DOHH2 (cell line): ENCODE data around the gene FAM53A.

Experiments
- H3F3A ChIP-seq: fragments of 200-600 bp; sonication (generic), shearing (Covaris generic); 2 replicates; pipeline ENCODE4 v1.6.0; 2016; ENCODE audit warnings: antibody characterized with exemption, mild to moderate bottlenecking; ENCODE audit not compliant: control insufficient read depth, insufficient read depth
- H3K27ac ChIP-seq: fragments of 200-600 bp; sonication (generic); 2 replicates; pipeline ENCODE4 v1.5.1; 2014; ENCODE audit warnings: low read depth, mild to moderate bottlenecking, low read length, moderate library complexity
- H3K27me3 ChIP-seq: fragments of 200-600 bp; sonication (generic); 2 replicates; pipeline ENCODE4 v1.6.1; 2014; ENCODE audit warnings: mild to moderate bottlenecking, low read length, mixed read lengths; ENCODE audit not compliant: control insufficient read depth
- H3K36me3 ChIP-seq: fragments of 200-600 bp; sonication (generic); 2 replicates; pipeline ENCODE4 v1.6.1; 2014; ENCODE audit warnings: mild to moderate bottlenecking, low read length, moderate library complexity, mixed read lengths; ENCODE audit not compliant: control insufficient read depth
- H3K4me1 ChIP-seq: fragments of 200-600 bp; sonication (generic); 2 replicates; pipeline ENCODE4 v1.6.1; 2014; ENCODE audit warnings: mild to moderate bottlenecking, low read length, mixed read lengths; ENCODE audit not compliant: control insufficient read depth
- H3K4me2 ChIP-seq: fragments of 200-600 bp; sonication (generic); 2 replicates; pipeline ENCODE4 v1.6.0; 2014; ENCODE audit warnings: mild to moderate bottlenecking, low read length, moderate library complexity
- H3K4me3 ChIP-seq: fragments of 200-600 bp; sonication (generic); 2 replicates; pipeline ENCODE4 v1.5.1; 2014; ENCODE audit warnings: mild to moderate bottlenecking, low read length, mixed read lengths
- H3K79me2 ChIP-seq: fragments of 200-600 bp; sonication (generic); 2 replicates; pipeline ENCODE4 v1.6.1; 2014; ENCODE audit warnings: mild to moderate bottlenecking, low read length, mixed read lengths; ENCODE audit not compliant: control insufficient read depth
- H3K9me2 ChIP-seq: fragments of 200-600 bp; sonication (generic); replicated peaks from 2 replicates; pipeline ENCODE4 v1.6.1; 2014; ENCODE audit warnings: mild to moderate bottlenecking, low read length, mixed read lengths; ENCODE audit not compliant: control insufficient read depth
- H3K9me3 ChIP-seq: fragments of 200-600 bp; sonication (generic); 2 replicates; pipeline ENCODE4 v1.6.1; 2014; ENCODE audit warnings: antibody characterized with exemption, low read length, mixed read lengths; ENCODE audit not compliant: control insufficient read depth, insufficient read depth
- H4K20me1 ChIP-seq: fragments of 200-600 bp; sonication (generic); 2 replicates; pipeline ENCODE4 v1.6.0; 2014; ENCODE audit warnings: low read depth, mild to moderate bottlenecking, antibody characterized with exemption, low read length, moderate library complexity; ENCODE audit not compliant: control insufficient read depth, insufficient read depth
- EZH2phosphoT487 ChIP-seq: fragments of 200-600 bp; sonication (generic); IDR thresholded peaks from 2 replicates; pipeline ENCODE4 v1.6.1; 2017; ENCODE audit warnings: borderline replicate concordance, mild to moderate bottlenecking, antibody characterized with exemption, low read length, moderate library complexity, mixed read lengths
- TF ChIP-seq, protein P1 (sequence below): fragments of 200-600 bp; sonication (generic); IDR thresholded peaks from one replicate; pipeline ENCODE4 v1.5.1; 2014; ENCODE audit warnings: antibody characterized with exemption, mild to moderate bottlenecking, low read depth, low read length; ENCODE audit not compliant: poor library complexity, severe bottlenecking

The FAM53A gene

DNA sequence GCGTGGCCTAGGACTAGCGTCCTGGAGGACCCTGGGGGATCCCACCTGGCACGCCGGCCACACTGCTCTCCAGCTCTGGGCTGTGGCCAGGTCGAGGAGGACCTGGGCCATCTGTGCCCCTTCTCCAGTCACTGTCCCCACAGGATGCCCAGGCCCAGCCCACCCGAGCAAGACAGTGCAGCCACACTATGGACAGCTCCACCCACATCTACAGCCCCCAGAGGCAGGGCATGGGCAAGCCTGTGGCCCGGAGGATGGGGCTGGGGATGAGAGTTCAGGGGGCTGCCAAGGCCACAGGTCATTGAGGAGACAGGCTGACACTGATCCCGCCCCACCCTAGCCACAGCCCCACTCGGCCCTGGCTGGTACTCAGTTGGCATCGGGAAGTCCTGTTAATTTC lies 30.3 kb downstream of the FAM53A start:
- Histone ChIP-seq H3K36me3 (no peaks in the 10 kb centered on the region), H3K4me1 (no peaks in the 10 kb centered on the region), H3K4me3 (no peak overlapping the region), H4K20me1 (no peaks in the 10 kb centered on the region), H3K9me3 (peaks cover 11% of the 10 kb centered on the region; the same call in 1 of the 2 replicates), H3K27me3 (no peaks in the 10 kb centered on the region), H3K79me2 (no peaks in the 10 kb centered on the region), H3K9me2 (no peaks in the 10 kb centered on the region), H3K27ac (no peak overlapping the region), H3K4me2 (no peak overlapping the region), H3F3A (no peaks in the 10 kb centered on the region)
- no peak for TF ChIP-seq EZH2phosphoT487
- TF ChIP-seq, protein P1, sequence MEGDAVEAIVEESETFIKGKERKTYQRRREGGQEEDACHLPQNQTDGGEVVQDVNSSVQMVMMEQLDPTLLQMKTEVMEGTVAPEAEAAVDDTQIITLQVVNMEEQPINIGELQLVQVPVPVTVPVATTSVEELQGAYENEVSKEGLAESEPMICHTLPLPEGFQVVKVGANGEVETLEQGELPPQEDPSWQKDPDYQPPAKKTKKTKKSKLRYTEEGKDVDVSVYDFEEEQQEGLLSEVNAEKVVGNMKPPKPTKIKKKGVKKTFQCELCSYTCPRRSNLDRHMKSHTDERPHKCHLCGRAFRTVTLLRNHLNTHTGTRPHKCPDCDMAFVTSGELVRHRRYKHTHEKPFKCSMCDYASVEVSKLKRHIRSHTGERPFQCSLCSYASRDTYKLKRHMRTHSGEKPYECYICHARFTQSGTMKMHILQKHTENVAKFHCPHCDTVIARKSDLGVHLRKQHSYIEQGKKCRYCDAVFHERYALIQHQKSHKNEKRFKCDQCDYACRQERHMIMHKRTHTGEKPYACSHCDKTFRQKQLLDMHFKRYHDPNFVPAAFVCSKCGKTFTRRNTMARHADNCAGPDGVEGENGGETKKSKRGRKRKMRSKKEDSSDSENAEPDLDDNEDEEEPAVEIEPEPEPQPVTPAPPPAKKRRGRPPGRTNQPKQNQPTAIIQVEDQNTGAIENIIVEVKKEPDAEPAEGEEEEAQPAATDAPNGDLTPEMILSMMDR = no peak

GRCh38 chr4:1652088-1652487 lies 32.0 kb downstream of the FAM53A start:
- H3K36me3 ChIP-seq = no peaks in the 10 kb centered on the region
- no peak overlapping the region for H3K4me3 ChIP-seq
- peaks cover 11% of the 10 kb centered on the region; the same call in 1 of the 2 replicates for H3K9me3 ChIP-seq
- no peaks in the 10 kb centered on the region for H3F3A ChIP-seq
- TF ChIP-seq, protein P1 = no peak
- H3K4me2 ChIP-seq = no peak overlapping the region
- H4K20me1 ChIP-seq = no peaks in the 10 kb centered on the region
- H3K9me2 ChIP-seq = no peaks in the 10 kb centered on the region
- H3K27ac ChIP-seq = no peak overlapping the region
- H3K27me3 ChIP-seq = no peaks in the 10 kb centered on the region
- no peaks in the 10 kb centered on the region for H3K4me1 ChIP-seq
- H3K79me2 ChIP-seq = no peaks in the 10 kb centered on the region

- TF ChIP-seq, protein P1 = no peak
- TF ChIP-seq EZH2phosphoT487 = no peak
- Histone ChIP-seq H3K9me2 (no peaks in the 10 kb centered on the region), H3F3A (no peaks in the 10 kb centered on the region), H3K4me2 (no peak overlapping the region), H3K4me1 (no peaks in the 10 kb centered on the region), H4K20me1 (no peaks in the 10 kb centered on the region), H3K9me3 (peaks cover 11% of the 10 kb centered on the region; the same call in 1 of the 2 replicates), H3K4me3 (no peak overlapping the region), H3K36me3 (no peaks in the 10 kb centered on the region), H3K27me3 (no peaks in the 10 kb centered on the region), H3K27ac (no peak overlapping the region), H3K79me2 (no peaks in the 10 kb centered on the region)
Observed at GRCh38 chr4:1651609-1652008, 32.5 kb downstream of the FAM53A start.

GRCh38 chr4:1648962-1649361 lies 35.2 kb downstream of the FAM53A start:
- no peak for TF ChIP-seq EZH2phosphoT487
- TF ChIP-seq, protein P1 = no peak
- H3K79me2 ChIP-seq = no peaks in the 10 kb centered on the region
- no peaks in the 10 kb centered on the region for H3K4me1 ChIP-seq
- H3F3A ChIP-seq = no peaks in the 10 kb centered on the region
- no peak overlapping the region for H3K27ac ChIP-seq
- H3K4me3 ChIP-seq = no peak overlapping the region
- peaks cover 11% of the 10 kb centered on the region; the same call in 1 of the 2 replicates for H3K9me3 ChIP-seq
- no peaks in the 10 kb centered on the region for H3K36me3 ChIP-seq
- H3K4me2 ChIP-seq = no peak overlapping the region
- no peaks in the 10 kb centered on the region for H3K9me2 ChIP-seq
- no peaks in the 10 kb centered on the region for H4K20me1 ChIP-seq
- H3K27me3 ChIP-seq = no peaks in the 10 kb centered on the region
